CD4-positive, alpha-beta T cell treated with Interferon alpha-2 for 1 hour (primary cell): ENCODE data around the gene CERS5.
"Not testable (repeated sequence)": the region's sequence is repeated elsewhere in the genome, so short reads cannot be mapped to it uniquely, and the experiment has no call there.

ENCODE experiments used
- DNase-seq, 2 donors: peaks; one replicate each; pipeline ENCODE4 v3.0.0-alpha.2; 2020 to 2022

The CERS5 gene

GRCh38 chr12:50185970-50186663 is 18.9 kb upstream of the CERS5 start:
- no peak for DNase-seq

DNA sequence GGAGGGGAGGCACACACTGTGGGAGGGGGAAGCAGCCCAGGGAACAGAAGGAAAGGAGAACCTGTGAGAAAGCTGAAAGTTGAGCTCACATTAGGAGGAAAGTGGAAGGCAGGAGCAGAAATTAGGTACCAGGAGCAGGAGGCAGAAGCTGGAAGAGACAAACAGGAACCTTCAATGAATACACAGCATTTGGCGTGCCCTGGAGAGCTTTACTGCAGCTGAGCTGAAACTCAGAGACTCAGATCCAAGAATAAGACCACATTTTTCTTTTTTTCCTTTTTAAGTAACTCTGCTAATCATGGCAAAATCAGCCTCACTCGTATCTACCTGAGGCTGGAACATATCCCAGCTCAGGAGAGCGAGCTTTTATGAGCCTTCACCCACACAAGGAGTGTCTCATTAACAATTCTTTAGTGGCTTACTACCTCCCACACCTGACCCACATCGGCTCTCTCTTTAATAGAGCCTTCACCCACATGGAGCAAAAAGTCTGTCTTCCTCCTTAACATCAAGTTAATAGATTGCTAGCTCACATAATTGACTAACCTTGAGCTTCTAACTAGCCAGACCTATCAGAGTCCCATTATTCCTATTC is 18.2 kb upstream of the CERS5 start:
- DNase-seq: no peak

DNA sequence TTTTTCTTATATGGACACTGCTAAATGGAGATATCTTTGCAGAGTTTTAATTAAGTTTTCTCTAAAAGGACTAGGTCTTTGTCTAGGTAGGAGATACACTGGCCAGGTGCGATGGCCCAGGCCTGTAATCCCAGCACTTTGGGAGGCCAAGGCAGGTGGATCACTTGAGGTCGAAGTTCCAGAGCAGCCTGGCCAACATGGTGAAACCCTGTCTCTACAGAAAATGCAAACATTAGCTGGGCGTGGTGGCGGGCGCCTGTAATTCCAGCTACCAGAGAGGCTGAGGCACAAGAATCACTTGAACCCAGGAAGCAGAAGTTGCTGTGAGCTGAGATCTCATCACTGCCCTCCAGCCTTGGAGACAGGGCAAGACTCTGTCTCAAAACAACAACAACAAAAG is 17.1 kb upstream of the CERS5 start:
- DNase-seq: no peak

GRCh38 chr12:50182461-50182860 is 15.3 kb upstream of the CERS5 start:
- no peak for DNase-seq

DNA sequence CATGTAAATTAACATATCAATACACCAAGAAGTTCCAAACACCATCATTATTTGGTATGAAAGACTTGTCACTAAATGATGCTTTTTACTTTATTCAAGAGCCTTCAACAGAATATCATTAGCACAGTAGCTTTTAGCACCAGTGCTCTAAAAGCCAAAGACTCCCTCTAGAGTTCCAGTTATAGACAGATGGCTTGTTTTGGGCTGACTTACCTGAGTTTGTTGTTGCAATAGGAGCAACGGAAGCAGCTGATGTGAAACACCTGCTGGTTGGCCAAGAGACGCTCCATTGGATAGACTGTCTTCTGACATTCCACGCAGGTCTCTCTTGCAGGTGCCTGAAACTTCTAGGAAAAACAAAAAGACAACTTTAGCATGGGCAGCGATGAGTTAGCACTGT is 14.5 kb upstream of the CERS5 start:
- DNase-seq: no peak

GRCh38 chr12:50175716-50176026 is 8.5 kb upstream of the CERS5 start:
- DNase-seq: no peak

- peak in 1 of 2 donors; percentile 69 for DNase-seq
Measured at GRCh38 chr12:50174971-50175715, 8.0 kb upstream of the CERS5 start.

DNA sequence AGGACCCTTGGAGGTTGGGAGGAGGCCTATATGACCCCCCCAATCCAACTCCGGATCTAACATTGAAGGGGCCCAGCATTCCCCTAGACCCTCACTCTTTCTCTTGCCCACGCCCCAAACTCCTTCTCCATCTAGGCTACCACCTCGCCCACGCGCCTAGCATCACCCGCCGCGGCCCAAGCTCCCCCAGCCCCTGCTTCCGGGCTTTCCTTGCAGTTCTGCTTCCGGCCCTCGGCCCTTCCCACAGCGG is 445 bp downstream of the CERS5 start:
- DNase-seq: no peak

- DNase-seq: no peak
Measured at GRCh38 chr12:50164963-50165362, 2.2 kb downstream of the CERS5 start.

DNA sequence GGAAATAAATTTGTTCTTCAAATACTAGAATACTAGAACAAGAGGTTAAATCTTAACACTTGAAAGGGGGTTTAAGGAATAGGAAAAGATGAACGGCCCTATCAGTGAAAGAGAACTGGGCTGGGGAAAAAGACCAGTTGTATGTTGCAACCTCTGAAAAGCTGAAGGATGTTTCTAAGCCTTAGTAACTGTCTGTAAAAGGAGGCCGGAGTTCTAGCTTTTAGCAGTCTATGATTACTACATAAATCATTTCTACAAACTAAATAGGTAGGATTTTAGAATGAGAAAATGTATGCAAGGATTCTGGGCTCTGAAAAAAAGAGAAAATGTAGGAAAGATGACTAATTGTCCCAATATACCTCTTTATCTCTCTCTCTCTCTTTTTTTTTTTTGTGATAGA is 4.9 kb downstream of the CERS5 start:
- DNase-seq: no peak

DNA sequence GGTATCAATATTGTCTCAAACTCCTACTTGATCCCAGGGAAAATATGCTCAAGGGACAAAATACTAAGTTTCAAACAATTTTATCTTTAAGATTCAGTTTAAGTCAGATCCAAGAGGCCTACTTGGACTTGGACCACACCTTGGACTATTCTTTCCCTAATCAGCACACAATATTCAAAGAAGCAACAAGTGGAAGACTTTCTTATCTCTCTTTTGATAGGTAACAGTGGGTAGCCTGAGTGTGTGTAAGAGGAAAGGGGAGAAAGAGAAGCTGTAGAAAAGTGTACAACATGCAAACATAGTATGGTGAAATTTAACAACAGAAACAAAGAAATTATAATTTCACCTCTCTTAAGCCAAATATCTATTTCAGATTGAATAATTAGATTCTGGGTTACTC is 6.5 kb downstream of the CERS5 start:
- DNase-seq: no peak

DNA sequence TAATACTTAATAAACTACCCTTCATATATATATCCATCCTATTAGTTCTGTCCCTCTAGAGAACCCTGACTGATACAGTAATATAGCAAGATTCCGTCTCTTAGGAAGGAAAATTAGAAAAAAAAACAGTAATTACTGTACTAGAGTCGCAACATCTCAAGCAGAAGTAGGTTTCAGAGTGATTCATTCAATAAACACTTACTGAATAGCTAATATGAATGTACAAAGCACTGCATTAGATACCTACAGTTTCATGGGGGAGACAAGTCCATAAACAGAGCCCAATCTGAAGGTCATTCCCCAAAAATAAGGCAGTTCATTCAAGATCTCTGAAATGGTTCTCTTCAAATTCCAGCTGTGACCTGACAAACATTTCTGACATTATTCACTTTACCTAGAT is 9.9 kb downstream of the CERS5 start:
- no peak for DNase-seq

GRCh38 chr12:50156641-50157040 is 10.5 kb downstream of the CERS5 start:
- no peak for DNase-seq

DNA sequence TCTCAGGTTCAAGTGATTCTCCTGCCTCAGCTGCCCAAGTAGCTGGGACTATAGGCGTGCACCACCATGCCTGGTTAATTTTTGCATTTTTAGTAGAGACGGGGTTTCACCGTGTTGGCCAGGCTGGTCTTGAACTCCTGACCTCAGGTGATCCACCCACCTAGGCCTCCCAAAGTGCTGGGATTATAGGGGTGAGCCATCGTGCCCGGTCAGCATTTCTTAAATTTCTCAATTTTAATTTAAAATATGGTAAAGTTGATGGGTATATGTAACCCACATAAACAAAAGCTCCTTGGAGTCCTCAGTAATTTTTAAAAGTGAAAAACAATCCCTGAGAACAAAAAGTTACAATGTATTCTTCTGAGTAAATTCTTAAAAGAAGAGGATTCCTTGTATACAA is 12.2 kb downstream of the CERS5 start:
- not testable (repeated sequence) for DNase-seq

DNA sequence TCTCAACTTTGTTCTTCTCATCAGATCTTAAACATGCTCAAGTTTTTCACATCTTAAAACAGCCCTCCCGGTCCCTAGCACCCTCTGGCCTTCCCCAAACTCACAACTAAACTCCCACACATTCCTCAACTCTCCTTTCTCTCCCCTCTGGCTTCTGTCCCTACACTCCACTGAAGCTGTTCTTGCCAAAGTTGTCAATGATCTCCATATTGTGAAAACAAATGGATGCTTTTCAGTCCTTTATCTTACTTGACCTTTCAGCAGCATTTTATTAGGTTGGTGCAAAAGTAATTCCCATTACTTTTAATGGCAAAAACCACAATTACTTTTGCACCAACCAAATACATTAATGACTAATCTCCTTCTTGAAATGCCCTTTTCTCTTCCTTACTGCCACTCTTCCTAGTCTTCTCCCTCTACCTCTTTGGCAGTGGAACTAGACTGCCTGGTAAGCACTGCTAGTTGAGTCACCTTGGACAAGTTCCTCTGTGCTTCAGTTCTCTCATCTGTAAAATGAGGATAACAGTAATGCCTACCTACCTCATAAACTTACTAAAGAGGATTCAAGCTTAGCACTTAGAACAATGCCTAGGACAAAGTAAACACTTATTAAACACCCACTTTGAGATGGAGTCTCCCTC is 16.0 kb downstream of the CERS5 start:
- DNase-seq: no peak

- DNase-seq: no peak
Measured at GRCh38 chr12:50149311-50149710, 17.9 kb downstream of the CERS5 start.

- not testable (repeated sequence) for DNase-seq
Measured at GRCh38 chr12:50148011-50148410, 19.2 kb downstream of the CERS5 start.

- no peak for DNase-seq
Measured at GRCh38 chr12:50147281-50147680, 19.9 kb downstream of the CERS5 start.

GRCh38 chr12:50145439-50145838 is 21.7 kb downstream of the CERS5 start:
- no peak for DNase-seq

DNA sequence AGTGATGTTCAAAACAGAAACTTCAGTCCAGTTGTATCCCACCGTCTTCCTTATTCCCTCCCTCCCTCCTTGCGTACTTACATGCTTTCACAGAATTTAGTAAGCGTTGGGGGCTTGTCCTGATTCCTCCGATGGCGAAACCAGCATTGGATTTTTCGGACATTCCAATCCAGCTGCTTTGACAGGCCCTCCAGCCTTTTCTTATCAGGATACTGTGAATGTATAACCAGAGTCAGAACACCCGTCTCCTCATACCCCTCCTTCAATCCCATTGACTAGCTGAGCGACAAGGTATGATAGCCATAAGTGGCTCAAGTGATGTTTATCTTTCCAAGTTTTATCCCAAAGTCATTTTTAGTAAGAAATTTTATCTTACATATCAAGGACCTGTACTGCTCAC is 24.2 kb downstream of the CERS5 start:
- no peak for DNase-seq

DNA sequence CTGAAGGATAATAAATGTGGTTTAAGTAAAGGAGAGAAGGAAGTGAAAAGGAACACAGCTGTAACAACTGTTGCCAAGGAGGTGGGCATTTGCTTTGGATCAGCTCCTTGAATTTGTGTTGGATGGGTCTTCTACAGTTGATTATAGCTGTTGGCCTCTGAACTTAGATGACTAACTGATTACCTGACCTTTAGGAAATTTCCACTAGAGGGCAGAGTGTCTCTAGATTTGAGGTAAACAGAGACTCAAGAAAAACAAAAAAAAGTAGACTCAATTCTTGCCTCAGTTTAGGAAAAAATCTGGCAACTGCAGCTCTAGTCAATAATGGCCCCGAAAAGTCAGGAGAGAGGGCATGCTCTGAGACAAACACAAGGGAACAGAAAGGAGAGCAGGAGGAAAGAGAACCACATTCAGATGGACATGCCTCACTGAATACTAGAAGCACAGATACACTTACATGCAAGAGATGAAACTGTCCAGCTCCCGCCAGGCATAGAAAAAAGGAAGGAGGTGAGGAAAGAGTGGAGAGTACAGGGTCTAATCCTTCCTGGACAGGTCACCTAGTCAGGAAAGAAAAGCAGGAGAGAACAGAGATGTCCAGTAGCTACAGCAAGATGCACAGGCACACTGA is 34.5 kb downstream of the CERS5 start:
- peak in 1 of 2 donors; percentile 68 for DNase-seq

DNA sequence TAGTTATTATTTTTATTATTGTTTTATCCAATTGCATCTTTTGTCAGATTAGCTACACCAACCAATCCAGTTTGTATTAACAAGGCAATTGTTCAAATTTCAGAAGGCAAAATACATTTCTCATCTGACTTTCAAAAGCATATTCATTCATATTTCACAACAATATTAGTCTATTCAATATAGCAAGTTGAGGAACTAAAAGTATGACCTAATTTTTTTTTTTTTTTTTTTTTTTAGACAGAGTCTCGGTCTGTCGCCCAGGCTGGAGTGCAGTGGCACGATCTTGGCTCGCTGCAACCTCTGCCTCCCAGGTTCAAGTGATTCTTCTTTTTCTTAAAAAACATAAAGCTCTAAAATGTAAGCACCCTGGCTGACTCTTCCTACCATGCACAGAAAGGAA is 37.9 kb downstream of the CERS5 start:
- DNase-seq: no peak

DNA sequence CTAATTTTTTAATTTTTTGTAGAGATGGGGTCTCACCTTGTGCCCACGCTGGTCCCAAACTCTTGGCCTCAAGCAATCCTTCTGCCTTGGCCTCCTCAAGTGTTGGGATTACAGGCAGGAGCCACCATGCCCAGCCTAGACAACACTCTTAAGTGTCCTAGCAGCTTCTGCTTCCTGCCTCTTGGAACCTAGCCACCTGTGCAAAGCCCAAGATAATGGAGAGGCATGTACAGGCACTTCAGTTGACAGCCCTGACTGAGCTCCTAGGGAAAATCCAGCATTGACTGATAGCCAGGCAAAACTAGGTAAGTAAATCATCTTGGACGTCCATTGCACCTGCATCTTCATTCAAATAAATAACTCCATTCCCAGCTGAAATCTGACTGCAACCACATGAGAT is 39.6 kb downstream of the CERS5 start:
- no peak for DNase-seq

GRCh38 chr12:50123203-50123602 is 44.0 kb downstream of the CERS5 start:
- DNase-seq: no peak
